ENCODE measurements around the gene FOXF1.

DNA sequence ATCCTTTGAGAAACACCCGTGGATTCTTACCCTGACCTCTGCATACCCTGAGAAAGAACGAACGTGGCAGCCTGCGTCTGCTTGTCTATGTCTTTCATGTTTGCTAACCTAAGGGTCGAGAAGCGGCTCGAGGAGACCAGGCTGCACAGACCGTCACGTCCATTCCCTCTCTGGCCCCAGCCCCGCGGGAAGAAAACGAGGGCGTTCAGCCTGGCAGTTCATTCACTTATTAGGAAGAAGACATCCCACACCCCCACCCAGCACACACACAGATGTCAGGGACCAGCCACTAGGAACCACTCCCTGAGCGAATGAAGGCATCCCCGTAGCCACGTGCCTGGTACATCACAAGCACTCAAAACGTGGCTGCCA lies 45.4 kb downstream of the FOXF1 start:
- no peak for TF ChIP-seq POLR2AphosphoS5 (IDR thresholded peaks at IDR 0.05; ENCODE audit: low read depth, low read length)
- no peak for TF ChIP-seq POLR2A (IDR thresholded peaks at IDR 0.05; ENCODE audit: low read depth, low read length)
- TF ChIP-seq TAF1 (IDR thresholded peaks at IDR 0.05; ENCODE audit: borderline replicate concordance, low read depth, low read length), result no peak

Measured in GM12892 (cell line).